Right lobe of liver (tissue), 4 donors: Measurements from ENCODE around the gene GNAT2.

Experiments
- CTCF ChIP-seq, 4 donors: fragments of 200-600 bp in 3 of 4; fragments of 450-650 bp in 1 of 4; IDR thresholded peaks; one replicate each; pipeline versions ENCODE4 v1.5.1 to v1.8.0; 2016 to 2022; ENCODE audit warnings: antibody characterized with exemption in 4 of 4, mild to moderate bottlenecking in 2 of 4
- POLR2A ChIP-seq: fragments of 450-650 bp; IDR thresholded peaks from one replicate; pipeline ENCODE4 v1.6.1; 2017; ENCODE audit warnings: antibody characterized with exemption, mild to moderate bottlenecking
- donor health status: DM: no; HTN: no; CAD: no.
- donor health status: DM: no; HTN: no; CAD: no.
- donor health status: DM: no; HTN: yes; CAD: no.

GRCh38 chr1:109566982-109567381 is 52.4 kb downstream of the GNAT2 start:
- TF ChIP-seq CTCF (IDR thresholded peaks at IDR 0.05): no peak
- no peak for TF ChIP-seq POLR2A
